Stimulated activated CD4-positive, alpha-beta T cell treated with anti-CD3 and anti-CD28 coated beads, TNF-alpha, amount 100 ng/mL, for 1 hour (primary cell): ENCODE results near the gene ALDH4A1.

Experiments used
- DNase-seq, 3 donors: peaks; one replicate each; pipeline ENCODE4 v3.0.0-alpha.2; 2020; ENCODE audit warnings: low read depth in 3 of 3, low spot score in 1 of 3

ALDH4A1 gene, protein sequence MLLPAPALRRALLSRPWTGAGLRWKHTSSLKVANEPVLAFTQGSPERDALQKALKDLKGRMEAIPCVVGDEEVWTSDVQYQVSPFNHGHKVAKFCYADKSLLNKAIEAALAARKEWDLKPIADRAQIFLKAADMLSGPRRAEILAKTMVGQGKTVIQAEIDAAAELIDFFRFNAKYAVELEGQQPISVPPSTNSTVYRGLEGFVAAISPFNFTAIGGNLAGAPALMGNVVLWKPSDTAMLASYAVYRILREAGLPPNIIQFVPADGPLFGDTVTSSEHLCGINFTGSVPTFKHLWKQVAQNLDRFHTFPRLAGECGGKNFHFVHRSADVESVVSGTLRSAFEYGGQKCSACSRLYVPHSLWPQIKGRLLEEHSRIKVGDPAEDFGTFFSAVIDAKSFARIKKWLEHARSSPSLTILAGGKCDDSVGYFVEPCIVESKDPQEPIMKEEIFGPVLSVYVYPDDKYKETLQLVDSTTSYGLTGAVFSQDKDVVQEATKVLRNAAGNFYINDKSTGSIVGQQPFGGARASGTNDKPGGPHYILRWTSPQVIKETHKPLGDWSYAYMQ

GRCh38 chr1:18902523-18903290 lies at the start of gene ALDH4A1:
TSS of gene ALDH4A1 (minus strand) at chr1:18902555. CDS start at chr1:18902523, 32 bp downstream.
- peak; percentile 76 to 86 (median 82) for DNase-seq

- DNase-seq = peak in 1 of 3 donors; percentile 41
Measured at GRCh38 chr1:18951818-18952391, 49.5 kb upstream of the ALDH4A1 start.

- no peak for DNase-seq
Measured at GRCh38 chr1:18951416-18951815, 49.1 kb upstream of the ALDH4A1 start.

- no peak for DNase-seq
Measured at GRCh38 chr1:18950401-18951026, 48.2 kb upstream of the ALDH4A1 start.

GRCh38 chr1:18949686-18950400 lies 47.5 kb upstream of the ALDH4A1 start:
- no peak for DNase-seq

- no peak for DNase-seq
Measured at GRCh38 chr1:18948913-18949685, 46.7 kb upstream of the ALDH4A1 start.

GRCh38 chr1:18948048-18948912 lies 45.9 kb upstream of the ALDH4A1 start:
- DNase-seq = peak in 1 of 3 donors; percentile 52

DNA sequence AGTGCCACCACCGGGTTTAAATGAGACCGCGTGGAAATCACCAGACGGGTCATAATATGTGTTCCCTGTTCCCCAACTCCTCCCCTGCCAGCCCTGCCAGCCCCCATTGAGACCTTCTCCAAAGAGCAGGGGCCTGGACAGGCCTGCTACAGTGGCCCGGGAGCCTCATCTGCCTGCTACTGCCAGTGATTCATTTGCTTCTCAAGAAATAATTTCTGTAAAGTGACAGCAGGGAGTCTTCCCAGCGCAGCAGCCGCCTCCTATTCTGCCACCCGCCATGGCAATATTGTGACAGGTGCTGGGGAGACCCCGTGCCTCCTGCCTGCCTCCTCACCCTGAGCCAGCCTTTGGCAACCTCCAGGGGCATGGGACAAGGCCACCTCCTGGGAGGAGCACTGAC lies 45.2 kb upstream of the ALDH4A1 start:
- DNase-seq = no peak

DNA sequence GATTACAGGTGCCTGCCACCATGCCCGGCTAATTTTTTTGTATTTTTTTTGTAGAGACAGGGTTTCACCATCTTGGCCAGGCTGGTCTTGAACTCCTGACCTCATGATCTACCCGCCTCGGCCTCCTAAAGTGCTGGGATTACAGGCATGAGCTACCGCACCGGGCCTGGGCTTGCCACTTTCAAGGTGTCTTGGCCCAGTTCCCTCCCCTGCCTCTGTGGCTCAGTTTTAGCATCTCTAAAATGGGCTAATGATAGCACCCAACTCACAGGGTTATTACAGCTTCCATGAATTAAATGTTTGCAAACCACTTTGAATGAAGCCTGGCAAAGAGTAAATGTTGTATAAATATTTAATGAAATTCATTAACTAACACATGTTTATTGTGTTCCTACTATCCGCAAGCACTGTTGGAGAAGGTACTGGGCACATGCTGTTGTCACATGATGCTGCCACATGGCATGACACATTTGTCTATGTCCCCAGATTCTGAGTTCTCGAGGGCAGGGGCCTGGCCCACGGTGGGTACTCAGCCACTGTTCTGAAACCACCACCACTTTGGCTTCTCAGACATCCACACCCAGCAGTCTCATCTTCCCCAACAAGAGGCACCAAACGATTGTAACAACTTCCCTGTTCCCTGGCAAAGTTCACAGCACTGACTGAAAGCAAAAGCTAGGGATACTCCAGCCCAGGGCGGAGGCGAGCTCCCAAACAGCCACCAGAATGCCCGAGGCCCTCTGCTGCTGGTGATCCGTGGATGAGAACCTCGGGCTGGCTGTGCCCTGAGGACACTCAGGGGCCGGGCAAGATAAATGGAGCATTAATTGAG lies 44.4 kb upstream of the ALDH4A1 start:
- no peak for DNase-seq

DNA sequence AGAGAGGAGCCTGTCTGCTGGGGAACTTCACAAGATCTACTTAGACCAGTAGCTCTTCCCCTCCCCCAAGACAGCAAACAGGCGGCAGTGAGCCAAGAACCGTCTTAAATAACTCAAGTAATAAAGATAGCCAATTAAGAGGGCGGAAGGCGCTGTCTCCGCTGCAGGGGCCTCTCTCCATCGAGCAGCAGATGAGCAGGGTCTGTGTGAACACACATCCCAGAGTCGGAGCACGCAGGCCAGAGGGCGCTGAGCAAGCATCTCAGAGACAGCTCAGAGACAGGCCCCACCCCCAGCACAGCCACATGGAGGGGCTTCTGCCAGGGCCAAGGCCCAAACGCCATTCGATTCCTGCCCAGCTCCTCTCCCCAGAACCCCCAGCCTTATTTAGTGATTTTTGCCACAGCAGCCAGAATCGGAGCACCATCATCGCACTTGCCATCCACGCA lies 43.1 kb upstream of the ALDH4A1 start:
- DNase-seq = no peak

GRCh38 chr1:18944810-18945209 lies 42.5 kb upstream of the ALDH4A1 start:
- DNase-seq = no peak

- no peak for DNase-seq
Measured at GRCh38 chr1:18943914-18944572, 41.7 kb upstream of the ALDH4A1 start.

- no peak for DNase-seq
Measured at GRCh38 chr1:18943162-18943561, 40.8 kb upstream of the ALDH4A1 start.

DNA sequence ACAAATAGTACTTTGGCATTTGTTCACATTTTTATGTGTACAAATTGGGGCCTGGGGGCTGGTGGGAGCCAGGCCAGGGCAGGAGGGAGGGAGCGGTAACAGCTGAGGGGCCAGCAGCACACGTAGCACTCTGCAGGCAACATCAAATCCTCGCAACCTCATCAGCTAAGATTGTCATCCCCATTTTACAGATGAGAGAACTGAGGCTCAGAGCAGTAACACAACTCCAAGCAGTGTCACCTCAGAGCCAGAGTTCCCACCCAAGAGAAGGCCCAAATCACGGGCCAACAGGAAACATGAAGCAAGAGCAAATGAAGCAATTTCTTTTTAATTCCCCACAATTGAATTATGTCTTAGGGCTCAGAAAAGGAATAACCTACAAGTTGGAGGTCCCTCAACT lies 40.0 kb upstream of the ALDH4A1 start:
- DNase-seq = no peak

DNA sequence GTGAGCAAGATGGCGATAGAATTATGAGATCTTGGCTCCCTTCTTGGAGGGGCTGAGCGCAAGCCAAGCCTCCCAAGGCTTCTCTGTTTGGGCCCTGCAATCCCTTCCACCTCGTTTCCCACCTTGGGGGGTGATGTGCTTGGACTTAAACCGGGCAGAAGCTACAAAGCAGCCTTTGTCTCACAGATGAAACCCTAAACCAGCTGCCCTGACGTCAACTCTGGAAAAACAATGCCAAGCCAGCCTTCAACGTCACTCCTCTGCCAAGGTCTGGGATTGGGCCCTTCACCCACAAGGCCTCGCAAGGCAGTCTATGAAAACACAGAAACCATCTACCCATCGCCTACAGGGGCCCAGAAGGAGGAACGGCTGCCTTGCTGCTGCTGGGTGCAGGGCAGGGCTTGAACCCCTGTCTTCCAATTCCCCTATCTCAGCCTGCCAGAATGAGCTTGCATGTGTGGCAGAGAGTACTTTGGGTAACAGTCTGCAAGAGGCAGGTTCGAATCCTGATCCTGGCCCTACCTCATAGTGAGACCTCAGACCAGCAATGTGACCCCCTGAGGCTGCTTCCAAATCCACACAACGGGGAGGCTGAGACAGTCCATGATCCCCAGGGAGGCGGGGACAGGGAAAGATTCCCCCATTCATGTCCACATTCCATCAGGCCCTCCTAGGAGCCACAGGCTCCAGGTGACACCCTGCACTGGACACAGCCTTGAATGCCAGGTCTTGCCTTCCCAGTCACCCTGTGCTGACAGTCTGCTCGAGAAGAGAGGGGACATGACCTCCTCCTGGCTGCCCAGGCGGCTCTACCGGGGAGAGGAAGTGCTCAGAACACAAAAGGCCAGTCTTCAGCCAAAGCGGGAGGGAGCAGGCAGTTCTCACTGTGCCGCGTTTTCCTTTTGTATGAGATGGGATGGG lies 39.1 kb upstream of the ALDH4A1 start:
- DNase-seq = no peak

DNA sequence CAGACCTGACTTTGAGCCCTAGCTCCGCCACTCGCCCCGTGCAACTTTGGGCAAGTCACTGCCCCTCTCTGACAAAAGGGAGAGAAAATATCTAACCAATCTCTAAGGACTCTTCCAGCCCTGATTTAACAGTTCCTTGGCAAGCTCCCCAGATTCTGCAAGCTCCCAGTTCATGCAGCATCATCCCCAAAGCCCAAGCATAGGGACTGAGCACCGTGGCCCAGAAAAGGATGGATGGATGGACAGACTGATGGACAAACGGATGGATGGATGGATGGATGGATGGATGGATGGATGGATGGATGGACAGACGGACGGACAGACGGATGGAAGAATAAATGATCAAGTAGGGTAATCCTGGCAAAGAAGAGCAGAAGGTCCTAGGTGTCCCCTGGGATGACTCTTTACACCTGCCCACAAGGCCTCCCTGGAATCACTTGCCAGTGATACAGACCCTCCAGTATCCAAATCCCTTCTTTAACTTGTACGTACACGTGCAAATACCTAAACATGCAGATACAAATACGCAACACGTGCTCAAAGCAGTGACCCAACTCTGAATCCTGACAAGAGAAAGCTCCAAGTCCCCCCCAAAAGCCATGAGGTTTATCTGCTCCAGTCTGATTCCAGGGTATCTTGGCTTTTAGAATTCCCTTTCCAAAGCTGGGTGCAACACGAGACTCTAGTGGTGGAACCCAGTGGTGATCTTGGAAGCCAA lies 38.1 kb upstream of the ALDH4A1 start:
- DNase-seq = no peak
